SK-N-MC (cell line): ENCODE results near the gene BAHCC1.

Experiments used
- EZH2 ChIP-seq: fragments of 200-600 bp; sonication (generic); IDR thresholded peaks from one replicate; pipeline ENCODE4 v1.6.1; 2017; ENCODE audit warnings: antibody characterized with exemption
- POLR2AphosphoS5 ChIP-seq: IDR thresholded peaks from 2 replicates; pipeline ENCODE4 v1.6.1; 2012; ENCODE audit warnings: mild to moderate bottlenecking, low read depth, low read length, borderline replicate concordance

DNA sequence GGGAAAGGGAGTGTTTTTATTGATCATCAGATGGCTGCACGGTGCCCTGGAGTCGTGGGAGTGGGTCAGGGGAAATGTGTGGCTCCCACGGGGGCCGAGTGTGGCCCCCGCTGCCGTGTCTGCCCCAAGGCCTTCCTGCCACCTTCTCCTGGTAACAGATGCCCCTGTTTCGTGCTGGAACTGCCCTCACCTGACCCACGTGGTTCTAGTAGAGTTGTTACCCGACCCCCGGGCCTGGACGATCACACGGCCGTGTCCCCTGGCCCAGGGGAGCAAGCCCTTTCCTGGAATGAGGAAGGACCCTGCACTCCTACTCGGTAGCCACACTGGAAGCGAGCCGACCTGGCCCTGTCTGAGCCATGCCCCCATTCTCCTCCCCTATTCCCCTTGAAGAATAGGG is 79.7 kb downstream of the BAHCC1 start:
- TF ChIP-seq POLR2AphosphoS5 (no peak), EZH2 (no peak)
